NCI-H82 treated with DMSO at 0.1 percent for 48 hours (cell line): ENCODE measurements around the gene RXFP4.
A peak's percentile ranks its signal among the peaks of the same experiment; 100 is the strongest.

ENCODE experiments used
- DNase-seq: peaks from one replicate; lab custom pipeline; 2025; ENCODE audit not compliant: unreplicated experiment; lab: John Stamatoyannopoulos, UW

Gene RXFP4

GRCh38 chr1:155954645-155955044, 13.2 kb downstream of the RXFP4 start:
- no peak for DNase-seq

- no peak for DNase-seq
These were observed 16.0 kb downstream of the RXFP4 start for GRCh38 chr1:155957411-155957915.

DNA sequence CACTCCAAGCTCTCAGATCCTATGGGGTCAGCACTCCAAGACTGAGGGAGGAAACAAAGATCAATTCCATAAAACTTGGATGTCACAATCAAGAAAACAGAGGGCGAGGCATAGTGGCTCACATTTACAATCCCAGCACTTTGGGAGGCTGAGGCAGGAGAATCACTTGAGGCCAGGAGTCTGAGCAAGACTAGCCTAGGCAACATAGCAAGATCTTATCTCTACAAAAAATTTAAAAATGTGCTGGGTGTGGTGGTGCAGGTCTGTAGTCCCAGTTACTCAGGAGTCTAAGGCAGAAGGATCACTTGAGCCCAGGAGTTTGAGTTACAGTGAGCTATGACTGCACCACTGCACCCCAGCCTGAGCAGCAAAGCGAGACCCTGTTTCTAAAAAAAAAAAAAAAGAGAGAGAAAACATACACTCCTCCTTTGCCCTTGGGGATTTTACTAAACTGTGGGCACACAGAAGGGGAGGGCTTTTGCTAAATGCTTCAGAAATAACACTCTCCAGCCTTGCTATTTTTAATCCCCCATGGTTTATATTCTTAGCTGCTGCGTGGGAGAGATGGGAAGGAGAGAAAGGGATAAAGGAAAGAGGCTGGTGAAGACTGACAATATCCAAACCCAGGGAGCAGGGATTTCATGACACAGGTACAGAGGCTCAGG, 18.8 kb downstream of the RXFP4 start:
- no peak for DNase-seq

GRCh38 chr1:155961937-155962336, 20.5 kb downstream of the RXFP4 start:
- no peak for DNase-seq

- DNase-seq = no peak
These were observed 21.3 kb downstream of the RXFP4 start for GRCh38 chr1:155962599-155963211.

DNA sequence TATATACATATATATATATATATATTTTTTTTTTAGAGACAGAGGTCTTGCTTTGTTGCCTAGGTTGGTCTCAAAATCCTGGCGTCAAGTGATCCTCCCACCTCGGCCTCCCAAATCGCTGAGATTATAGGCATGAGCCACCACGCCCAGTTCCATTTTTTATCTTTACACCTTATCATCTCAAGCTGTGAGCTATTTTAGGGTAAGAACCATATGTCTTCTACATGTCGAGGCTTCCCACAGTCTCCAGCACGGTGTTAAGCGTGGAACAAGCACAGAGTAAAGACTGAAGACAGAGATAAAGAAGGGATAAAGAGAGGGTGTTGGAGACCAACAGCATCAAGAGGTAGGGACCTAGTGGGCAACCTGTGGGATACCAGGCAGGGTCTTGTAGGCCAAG, 22.8 kb downstream of the RXFP4 start:
- no peak for DNase-seq

DNA sequence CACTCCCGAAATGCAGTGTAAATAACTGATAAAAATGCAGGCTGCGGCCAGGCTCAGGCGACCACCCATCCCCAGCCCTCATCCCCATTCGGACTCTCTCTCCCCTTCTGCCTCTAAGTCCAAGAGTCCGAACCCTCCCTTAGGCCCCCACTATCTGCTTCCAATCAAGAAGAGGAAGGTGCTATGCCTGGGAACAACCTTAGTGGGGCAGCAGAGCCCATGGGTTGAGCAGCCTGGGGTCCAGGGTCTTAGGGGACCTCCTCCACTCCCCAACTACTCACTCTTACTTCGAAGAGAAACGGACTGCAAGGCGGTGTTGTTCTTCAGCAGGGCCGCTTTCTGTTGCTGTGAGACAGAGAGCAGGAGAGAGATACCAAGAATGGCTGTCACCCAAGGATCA, 24.7 kb downstream of the RXFP4 start:
- DNase-seq = no peak

- no peak for DNase-seq
These were observed 25.3 kb downstream of the RXFP4 start for GRCh38 chr1:155966750-155967149.

GRCh38 chr1:155967341-155968050, 26.1 kb downstream of the RXFP4 start:
- DNase-seq = no peak

DNA sequence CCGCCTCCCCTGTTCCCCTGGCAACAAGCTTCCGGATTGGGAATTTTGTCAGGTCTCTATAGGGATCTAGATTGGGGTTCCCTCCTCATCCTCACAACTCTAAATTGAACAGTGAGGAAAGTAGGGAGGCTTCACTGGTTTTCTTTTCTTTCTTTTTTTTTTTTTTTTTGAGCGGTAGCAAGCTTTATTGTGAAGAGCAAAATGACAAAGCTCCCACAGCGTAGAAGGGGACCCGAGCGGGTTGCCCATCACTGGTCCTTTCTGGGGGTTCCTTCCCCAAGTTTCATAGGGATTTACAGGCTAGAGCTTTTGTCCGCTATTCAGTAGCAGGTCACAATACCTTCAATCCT, 26.6 kb downstream of the RXFP4 start:
- no peak for DNase-seq

GRCh38 chr1:155968670-155969069, 27.2 kb downstream of the RXFP4 start:
- peak; percentile 79 for DNase-seq

GRCh38 chr1:155969377-155969791, 27.9 kb downstream of the RXFP4 start:
- no peak for DNase-seq

DNA sequence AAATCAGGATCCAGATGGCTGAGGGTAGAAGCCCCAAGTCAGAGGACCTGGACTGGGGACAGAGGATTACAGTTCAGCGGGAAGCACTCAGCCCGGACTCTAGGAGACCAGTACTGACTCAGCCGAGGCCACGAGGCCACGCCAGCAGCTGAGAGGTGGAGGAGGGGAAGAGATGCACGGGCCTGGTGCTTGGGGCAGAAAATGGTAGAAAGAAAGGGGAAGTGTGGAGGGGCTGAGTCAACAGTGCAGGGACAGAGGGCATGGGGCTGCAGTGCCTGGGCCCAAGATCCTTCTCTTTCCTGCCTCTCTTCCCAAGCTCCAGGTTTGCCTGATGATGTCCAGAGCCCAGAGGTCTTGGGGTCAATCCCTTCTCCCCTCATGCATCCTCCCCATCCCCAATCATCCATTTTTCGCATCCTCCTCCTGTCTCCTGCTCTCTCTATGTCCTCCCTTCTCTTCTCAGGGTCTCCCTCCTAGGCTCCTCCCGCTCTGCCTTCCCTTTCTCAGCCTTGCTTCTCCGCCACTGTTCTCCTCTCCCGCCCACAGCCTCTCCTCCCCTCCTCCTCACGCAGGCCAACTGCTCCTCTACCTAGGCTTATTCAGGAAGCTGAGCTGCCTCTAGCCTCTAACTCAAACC, 29.2 kb downstream of the RXFP4 start:
- peak; percentile 47 for DNase-seq

DNA sequence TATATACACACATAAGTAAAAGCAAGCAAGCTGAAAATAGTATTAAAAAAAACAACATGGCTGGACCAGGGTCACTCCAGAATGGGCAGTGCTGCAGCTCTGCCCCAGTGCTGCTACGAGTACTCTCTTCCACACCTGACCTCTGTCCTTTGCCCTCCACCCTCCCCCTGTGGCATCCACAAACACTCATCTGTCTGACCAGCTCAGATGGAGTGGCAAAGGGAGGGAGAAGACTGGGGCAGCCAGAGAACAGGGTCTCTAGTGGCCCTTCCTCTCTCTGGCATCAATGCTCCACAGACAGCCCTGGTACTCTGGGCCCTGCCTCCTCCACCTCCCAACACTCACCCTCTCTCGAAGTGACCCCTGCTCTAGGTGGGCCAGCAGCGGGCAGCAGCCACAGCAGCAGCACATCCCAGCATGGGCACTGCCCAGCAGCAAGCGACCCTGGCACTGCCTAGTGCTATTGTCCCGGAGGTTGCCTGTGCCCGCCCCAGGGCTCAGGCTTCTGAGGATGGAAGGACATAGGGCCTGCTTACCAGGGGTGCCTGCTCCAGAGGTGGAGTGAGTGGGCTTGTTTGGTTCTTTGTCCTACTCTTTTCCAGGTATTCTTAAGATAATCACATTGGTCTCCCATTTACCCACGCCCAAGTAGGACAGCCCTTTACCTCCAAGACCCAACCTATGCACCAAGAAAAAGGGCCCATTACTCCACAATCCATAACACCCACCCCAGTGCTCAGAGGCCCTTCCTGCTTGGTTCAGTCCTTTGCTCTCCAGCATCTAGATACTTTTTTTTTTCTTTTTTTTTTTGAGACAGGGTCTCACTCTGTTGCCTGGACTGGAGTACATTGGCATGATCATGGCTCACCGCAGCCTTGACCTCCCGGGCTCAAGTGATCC, 30.7 kb downstream of the RXFP4 start:
- DNase-seq = no peak

DNA sequence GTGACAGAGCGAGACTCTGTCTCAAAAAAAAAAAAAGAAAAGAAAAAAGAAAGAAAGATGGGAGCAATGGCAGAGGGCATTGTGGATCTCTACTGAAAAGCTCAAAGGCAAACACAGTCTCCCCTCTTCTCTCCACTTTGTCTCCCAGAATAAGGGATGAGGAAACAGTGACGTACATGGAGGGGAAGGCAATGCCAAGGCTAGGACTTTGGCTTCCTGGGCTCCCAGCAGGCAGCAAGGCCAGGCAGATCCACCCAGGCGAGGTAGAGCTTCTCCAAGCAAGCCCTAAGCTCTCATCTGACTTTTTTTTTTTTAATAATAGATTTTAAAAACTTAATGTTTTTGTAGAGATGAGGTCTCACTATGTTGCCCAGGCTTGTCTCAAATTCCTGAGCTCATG, 32.3 kb downstream of the RXFP4 start:
- no peak for DNase-seq

DNA sequence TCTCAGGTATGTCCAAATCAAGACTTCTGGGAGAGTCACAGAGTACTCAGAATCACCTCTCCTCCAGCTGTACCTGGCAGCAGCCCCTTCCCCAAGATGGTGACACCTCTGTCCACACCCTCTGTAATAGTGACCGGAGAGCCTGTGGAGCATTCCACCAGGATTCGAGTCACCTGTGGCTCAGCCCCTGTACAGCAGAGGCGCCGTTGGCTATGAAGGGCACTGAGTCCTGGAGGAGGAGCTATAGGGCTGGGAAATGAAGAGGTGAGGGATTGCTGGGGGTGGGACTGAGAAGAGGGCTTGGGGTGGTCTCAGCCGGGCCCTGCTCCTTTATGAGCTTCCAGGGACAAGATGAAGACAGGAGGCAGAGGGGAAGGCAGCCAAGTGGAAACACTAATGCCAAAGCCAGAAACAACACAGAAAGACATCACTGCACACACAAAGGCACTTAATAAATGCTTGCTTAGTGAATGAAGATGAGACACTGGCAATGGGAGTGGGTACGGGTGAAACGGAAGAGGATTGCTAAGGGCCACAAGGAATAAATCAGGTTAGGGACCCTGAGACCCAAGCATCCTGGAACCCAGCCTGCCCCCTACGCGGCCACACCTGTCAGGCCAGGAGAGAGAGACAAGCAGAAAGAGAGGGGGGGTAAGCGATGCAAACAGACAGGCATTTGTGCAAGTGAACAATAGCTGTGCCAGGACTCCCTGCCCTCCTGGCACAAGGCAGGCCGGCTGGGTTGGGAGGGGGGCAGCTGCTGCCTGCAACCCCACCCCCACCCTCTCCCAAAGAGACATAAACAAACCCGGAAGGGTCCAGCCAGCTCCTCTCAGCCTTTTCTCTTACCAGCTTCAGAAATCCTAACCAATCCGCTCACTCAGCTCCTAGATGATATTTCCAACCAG, 33.0 kb downstream of the RXFP4 start:
- DNase-seq = no peak

DNA sequence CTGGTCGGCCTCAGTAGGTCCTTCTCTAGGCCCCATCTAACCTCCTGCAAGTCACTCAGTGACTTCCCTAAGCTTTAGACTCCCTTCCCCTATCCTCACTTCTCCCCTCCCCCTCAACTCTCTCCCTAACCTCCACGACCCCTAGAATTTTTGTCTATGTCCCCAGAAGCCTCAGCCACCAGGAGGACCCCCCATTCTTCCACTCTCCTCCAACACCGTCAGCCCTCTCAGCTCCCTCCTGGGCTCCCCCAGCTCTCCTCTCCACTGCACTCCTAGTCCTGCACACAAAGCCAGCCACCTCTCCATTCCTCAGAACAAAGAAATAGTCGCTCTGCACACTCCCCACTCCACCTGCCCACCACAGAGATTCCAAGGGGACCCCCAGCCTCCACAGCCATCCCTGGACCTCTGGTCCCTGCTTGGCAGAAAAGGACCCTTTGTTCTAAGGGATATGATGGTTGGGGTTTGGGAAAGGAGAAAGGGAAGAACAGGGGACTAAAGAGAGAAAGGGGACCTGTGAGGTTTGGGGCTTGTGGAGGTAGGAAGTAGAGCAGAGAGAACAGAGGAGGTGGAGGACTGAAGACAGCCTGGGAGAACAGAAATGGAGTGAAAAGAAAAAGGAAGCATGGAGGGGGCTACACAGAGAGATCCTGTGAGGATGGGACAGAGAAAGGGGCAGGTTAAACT, 34.1 kb downstream of the RXFP4 start:
- no peak for DNase-seq

DNA sequence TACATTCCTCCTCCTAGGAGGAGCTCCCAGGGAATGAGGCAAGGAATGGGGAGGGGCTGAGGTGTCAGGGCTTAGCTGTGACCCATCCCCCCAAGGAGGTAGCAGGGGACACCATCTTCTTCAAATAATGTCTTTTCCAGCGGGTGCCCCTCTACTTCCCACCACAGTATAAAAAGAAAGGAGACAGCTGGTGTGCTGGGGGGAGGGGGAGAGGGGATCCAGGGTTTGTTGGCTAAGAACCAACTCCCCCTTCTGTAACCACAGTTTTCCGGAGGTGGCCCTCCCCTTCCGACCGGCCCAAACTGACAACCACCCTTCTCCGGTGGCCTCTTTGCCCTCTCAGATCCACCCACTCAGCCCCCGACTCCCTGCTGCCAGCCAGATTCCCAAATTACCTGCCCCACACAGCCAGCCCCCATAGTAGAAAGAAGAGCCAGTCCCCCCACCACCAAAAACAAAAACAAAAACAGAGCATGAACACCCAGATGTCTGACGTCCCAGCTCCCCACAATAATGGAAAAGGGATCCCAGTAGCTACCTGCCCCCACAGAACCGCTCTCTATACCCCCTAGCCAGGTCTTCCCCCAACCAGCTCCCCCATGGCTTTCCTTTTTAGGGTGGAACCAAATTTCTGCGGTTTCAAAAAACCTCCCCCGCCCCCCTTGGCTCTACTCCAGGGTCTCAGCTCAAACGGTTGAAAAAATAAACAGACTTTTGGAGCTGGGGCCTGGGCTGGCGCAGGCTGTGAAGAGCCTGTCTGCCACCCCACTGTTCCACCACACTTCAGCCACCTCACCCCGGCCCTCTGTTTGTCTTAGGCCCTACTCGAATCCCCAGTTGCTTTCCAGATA, 34.8 kb downstream of the RXFP4 start:
- DNase-seq = peak; percentile 82
